Activated gamma-delta T cell treated with anti-CD3 and anti-CD28 coated beads, Interleukin-2, amount 50 U/mL, for 16 hours (primary cell): ENCODE measurements around the gene LGALS1.

ENCODE experiments used
- DNase-seq: peaks from one replicate; pipeline ENCODE4 v3.0.0-alpha.2; 2020; ENCODE audit warnings: low read depth

Gene LGALS1

DNA sequence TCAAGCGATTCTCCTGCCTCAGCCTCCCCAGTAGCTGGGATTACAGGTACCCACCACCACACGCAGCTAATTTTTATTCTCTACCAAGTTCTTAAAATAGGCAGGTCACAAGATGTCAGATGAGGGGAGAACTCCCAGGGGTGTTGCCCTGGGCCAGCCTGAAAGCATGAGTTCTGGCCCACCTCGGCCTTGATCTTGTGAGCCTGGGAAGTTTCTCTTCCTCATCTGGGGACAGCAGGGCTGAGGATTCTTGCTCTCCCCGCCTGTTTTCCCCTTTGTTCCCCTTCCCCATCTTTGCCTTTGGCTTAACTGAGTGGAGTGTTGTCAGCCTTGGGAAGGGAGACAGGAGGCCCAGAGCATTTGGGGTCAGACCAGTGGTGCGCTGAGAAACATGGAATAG lies 13.4 kb upstream of the LGALS1 start:
- DNase-seq = no peak

DNA sequence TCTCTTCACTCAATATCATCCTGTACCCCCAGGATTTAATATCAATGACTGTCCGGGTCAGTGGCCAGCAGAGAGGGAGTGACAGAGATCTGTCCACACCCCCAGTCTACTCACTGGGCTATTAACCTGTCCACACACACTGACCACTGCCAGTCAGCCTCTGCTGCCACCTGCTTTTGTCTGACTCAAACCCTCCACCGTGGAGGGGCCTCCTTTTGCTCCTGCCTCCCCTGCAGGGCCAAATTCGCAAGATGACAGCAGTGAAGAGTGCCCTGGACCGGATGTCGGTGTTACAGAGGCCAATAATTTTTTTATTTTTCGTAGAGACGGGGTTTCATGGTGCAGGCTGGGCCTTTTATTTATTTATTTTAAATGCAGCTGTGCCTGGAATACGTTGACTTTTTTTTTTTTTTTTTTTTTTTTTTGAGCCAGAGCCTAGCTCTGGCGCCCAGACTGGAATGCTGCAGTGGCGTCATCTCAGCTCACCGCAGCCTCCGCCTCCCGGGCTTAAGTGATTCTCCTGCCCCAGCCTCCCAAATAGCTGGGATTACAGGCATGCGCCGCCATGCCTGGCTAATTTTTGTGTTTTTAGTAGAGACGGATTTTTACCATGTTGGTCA lies 11.8 kb upstream of the LGALS1 start:
- DNase-seq = no peak

DNA sequence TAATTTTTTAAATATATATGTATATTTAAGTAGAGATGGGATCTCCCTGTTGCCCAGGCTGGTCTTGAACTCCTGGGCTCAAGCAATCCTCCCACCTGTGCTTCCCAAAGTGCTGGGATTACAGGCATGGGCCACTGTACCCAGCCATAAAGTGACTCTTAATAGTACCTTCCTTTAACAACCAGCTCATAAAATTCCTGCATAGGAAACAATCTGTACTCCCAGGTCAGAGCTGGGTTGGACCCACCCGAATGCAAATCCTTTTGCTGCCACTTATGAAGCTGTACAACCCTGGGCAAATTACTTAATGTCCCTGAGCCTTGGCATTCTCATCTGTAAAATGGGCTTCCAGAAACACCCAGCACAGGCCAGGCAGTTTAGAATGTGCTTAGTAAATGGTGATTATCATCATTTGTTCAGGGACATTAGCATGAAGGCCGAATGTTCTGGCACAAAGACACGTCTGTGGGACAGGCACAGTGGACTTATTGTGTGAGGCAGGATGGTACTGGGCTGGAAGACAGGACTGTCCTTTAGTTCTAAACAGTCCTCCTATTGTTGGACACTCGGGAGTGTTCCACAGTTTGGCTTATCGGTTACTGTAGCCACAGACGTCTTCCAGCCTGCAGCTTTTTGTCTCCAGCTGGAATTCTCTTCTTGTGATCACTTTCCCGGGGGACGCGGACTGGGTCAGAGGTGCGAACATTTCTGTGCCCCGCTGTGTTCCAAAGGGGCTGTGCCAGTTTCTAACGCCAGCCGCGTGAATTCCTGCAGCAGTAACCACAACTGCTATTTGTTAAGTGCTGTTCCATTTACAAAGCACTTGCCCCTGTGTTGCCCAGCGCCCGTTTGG lies 11.0 kb upstream of the LGALS1 start:
- DNase-seq = no peak

DNA sequence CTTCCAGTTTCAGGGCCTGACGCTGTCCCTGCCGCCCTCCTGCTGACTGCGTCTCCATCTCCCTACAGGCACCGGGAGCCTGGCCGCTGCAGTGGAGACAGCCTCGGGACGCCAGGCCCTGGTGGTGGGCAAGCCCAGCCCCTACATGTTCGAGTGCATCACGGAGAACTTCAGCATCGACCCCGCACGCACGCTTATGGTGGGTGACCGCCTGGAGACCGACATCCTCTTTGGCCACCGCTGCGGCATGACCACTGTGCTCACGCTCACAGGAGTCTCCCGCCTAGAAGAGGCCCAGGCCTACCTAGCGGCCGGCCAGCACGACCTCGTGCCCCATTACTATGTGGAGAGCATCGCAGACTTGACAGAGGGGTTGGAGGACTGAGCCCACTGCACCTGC lies 9.9 kb upstream of the LGALS1 start:
- DNase-seq = no peak

DNA sequence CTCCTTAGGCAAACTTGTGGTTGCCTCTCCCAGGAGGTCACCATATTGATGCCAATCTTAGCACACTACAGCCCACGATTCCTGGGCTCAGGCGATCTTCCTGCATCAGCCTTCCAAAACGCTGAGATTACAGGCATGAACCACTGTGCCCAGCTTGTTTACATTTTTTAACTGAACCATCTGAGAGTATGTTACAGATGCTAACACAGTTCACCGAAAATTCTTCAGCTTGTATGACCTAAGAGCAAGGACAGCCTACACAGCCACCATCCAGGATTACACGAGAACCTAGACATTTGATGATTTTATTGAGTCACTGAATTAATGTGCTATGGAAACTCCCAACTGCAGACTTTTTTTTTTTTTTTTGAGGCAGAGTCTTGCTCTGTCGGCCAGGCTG lies 5.8 kb upstream of the LGALS1 start:
- DNase-seq = no peak

DNA sequence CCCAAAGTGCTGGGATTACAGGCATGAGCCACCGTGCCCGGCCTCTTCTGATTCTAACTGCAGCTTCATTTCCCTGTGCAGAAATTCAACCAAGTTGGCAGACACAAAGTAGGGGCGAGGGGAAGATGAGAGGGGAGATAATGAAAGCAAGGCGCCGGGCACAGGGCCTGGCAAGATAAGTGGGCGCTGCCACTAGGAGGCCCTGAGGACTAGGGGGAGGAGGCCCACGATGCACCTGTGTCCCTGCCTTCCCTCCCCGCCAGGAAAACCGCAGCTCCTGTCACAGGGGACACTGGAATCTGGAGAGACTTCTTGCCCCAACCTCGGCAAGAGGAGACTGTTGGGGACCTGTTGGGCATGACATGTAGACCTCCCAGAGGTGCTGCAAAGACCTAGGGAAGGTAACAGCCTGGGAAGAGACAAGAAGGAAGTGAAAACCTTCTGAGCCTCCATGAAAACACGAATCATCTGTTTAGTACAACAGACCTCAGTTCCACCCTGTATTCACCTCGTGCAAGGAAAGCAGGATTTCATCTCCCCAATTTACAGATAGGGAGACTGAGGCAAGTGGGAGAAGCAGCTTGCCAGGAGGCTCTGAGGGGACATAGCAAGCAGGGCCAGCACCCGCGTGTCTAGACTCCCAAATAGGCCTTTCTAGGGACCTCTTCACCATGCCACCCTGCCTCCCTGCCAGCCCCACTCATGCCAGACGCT lies 3.1 kb upstream of the LGALS1 start:
- no peak for DNase-seq

DNA sequence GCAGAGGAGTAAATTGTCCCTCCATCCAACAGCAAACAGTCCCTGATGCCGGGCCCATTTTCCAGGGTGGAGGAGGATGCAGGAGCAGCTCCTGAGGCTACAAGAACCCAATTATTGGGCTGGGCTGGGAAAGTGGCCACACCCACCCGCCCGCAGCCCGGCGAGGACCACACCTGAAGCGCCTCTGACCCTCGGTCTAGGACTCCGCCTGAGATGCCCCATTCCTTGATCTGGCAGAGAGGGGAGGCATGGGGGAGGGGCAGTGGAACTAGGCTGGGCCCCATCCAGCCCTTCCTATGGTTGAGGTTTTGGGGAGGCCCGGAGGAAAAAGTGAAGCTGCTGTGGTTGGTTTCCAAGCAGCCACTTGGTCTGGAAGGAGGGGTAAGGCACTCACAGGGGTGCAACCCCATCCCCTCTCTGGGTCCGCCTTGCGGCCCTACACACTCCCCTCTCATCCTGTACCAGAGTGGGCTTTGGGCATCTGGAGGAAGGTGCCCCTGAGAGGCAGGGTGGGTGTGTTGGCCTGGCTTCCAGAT lies 2.4 kb upstream of the LGALS1 start:
- no peak for DNase-seq

DNA sequence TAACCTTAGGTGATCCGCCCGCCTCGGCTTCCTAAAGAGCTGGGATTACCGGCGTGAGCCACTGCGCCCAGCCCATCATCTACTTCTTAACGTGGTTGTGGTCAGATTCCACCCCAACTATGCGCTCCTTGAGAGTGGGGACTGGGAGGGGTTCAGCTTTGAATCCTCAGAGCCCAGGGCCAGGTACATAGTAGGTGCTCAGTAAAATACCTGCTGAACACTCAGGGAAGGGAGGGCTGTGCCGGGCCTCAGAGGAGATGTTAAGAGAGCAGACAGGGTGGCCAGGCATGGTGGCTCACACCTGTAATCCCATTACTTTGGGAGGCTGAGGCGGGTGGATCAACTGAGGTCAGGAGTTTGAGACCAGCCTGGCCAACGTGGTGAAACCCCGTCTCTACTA lies 1.2 kb upstream of the LGALS1 start:
- DNase-seq = no peak

DNA sequence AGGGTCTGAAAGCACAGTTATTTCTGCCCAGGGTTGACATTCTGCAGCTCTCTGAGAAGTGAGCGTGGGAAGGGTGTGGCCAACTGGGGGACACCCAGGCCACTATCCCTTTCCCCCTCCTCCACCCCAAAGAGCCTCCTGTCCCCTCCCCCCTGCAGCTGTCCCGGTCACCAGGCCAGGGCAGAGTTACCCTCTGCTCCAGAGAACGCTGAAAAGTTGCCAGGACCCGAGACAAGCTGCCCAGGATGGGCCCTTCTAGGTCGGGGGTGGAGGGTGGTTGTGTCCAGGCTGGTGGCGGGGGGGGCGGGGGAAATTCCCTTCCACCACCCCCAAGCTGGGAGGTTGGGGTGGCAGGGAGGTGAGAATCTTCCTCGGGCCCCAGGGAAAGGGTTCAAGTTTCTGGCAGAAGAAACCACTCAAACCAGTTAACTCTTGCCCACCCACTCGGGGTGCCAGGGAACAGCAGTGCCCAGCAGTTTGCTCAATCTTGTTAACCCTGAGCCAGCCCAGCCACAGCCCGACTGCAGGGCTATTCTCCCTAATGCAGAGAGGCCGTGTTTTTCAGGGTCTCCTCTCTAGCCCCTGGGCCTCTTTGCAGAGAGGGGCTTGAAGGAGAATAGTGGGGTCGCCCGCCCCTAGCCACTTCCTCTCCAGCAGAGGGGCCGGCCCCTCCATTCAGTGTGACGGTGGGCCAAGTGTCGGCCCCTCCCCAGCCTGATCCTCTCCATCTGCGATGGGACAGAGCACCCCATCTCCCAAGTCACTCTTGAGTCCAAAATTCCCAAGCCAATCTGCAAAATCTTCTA lies 697 bp downstream of the LGALS1 start:
- DNase-seq = peak; percentile 22

DNA sequence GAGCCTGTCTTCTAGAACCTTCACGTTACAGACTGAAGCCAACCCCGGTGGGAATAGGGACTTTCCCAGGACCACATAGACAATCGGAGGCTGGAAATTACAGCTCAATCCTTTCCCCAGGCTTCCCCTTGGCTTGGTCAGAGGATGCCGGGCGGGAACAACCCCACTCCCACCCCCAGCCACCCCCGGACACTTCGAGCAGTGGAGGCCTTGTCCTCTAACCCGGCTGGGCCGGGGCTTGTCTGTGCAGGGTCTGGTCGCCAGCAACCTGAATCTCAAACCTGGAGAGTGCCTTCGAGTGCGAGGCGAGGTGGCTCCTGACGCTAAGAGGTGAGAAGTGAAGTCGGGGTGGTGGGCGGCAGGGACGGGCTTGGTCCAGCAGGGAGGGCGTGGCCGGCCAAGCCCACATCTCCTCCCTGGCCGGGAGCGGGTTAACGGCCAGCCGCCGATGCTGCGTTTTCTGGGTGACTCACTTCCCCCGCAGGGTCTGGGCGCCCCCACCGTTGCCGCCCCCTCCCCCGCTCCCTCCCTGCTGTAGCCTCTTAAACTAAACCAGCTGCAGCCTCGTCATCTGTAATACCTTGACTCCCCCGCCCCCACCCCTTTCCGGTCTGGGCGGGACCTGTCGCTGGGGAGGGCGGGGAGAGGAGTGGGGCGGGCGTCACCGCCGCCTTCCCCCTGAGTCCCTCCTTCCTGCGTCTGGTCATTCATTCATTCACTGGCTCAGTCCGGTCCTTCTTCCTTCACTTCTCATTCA lies 1.5 kb downstream of the LGALS1 start:
- peak; percentile 93 for DNase-seq

DNA sequence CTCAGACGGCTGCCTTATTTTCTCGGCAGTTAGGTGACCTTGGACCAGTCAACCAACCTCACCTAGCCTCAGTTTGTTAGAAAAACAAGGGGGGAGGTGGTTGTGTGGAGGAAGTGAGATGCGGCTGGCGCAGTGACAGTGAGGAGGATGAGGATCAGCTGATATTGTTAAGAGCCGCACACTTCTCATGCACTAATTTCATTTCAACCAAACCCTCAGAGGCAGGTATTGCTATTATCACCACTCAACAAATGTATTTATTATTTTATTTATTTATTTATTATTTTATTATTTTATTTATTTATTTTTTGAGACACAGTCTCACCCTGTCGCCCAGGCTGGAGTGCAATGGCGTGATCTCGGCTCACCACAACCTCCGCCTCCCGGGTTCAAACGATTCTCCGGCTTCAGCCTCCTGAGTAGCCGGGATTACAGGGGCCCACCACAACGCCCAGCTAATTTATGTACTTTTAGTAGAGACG lies 2.1 kb downstream of the LGALS1 start:
- no peak for DNase-seq

DNA sequence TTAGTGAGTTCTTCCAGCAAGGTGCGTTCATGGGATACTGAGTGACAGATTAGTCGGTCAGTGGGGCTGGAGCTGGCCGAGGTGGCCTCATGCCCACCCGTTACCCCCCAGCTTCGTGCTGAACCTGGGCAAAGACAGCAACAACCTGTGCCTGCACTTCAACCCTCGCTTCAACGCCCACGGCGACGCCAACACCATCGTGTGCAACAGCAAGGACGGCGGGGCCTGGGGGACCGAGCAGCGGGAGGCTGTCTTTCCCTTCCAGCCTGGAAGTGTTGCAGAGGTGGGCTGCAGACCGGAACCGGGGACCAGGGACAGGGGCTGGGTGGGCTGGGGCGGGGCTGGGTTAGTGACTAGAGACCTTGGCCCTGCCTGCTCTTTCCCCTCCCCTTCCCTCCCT lies 2.9 kb downstream of the LGALS1 start:
- no peak for DNase-seq

DNA sequence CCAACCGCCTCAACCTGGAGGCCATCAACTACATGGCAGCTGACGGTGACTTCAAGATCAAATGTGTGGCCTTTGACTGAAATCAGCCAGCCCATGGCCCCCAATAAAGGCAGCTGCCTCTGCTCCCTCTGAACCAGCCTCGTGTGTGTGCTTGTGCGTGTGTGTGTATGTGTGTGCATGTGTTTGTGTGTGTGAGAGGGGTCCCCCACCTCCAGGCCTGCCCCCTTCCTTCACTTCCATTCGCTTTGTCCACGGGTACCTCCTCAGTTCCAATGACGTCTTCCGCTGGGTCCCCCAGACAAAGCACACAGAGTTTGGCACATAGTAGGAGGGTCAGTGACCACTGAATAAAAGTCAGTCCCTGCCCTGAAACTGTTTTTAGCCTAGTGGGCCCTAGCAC lies 4.2 kb downstream of the LGALS1 start:
- no peak for DNase-seq

DNA sequence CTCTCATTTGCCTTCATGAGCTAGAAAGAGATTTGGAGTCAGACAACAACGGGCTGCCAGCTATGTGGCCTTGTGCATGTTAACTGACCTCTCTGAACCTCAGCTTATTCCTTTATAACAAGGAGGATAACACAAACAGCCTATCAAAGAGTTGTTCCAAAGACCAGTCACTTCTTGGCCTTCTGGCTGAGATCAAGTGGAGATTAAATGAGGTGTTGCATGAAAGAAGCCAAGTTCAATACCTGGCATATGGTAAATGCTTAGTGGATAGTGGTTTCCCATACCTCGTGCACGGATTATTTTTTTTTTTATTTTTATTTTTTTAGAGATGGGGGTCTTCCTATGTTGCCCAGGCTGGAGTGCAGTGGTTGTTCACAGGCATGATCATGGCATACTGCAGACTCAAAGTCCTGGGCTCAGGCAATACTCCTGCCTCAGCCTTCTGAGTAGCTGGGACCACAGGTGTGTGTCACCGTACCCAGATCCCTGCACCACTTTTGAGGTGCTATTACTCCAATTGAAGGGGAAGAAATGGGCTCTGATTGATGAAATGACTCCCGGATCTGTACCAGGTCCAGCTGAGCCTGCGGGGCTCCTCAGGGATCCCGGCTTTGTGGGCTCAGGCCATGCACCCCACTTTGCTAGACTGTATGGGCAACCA lies 4.9 kb downstream of the LGALS1 start:
- no peak for DNase-seq

DNA sequence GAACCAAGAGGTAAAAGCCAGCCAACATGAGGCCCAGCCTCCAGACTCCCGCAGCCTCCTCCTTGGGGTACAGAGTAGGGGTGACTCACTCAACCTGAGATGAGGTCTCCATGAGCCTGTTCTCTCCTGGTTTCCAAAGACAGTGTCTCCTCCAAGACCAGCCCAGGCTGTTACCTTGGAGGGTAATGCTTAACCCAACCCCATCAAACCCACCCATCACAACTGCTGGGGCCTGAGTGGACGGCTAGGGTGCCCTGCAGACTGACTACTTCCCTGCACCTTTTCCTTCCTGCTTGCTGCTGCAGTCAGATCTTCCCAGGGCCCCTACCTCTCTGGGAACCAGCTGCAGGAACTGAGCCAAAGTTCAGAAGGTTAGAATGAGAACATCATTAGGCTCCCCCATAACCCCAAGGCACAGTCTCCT lies 5.6 kb downstream of the LGALS1 start:
- no peak for DNase-seq

DNA sequence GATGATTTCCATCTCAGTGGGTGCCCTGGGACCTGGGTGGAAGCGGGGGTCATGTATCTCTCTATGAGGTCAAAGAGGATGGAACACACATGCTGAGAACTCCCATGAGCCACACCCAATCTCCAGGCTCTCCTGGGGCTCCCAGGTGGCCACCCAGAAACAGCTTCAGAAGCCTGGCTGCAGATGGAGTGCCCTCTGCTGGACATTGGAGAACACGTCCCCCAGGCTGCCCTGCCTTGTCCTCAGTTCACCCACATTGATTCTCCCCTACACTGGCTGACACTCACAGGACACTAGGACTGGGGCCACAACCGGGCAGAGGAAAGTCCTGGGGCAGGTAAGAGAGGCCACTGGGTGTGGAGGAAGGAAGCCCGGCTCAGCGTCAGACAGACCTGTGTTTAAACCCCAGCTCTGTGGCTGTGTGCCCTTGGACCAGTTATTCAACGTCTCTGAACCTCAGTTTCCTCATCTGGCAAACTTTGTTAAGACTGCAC lies 6.2 kb downstream of the LGALS1 start:
- peak; percentile 59 for DNase-seq

DNA sequence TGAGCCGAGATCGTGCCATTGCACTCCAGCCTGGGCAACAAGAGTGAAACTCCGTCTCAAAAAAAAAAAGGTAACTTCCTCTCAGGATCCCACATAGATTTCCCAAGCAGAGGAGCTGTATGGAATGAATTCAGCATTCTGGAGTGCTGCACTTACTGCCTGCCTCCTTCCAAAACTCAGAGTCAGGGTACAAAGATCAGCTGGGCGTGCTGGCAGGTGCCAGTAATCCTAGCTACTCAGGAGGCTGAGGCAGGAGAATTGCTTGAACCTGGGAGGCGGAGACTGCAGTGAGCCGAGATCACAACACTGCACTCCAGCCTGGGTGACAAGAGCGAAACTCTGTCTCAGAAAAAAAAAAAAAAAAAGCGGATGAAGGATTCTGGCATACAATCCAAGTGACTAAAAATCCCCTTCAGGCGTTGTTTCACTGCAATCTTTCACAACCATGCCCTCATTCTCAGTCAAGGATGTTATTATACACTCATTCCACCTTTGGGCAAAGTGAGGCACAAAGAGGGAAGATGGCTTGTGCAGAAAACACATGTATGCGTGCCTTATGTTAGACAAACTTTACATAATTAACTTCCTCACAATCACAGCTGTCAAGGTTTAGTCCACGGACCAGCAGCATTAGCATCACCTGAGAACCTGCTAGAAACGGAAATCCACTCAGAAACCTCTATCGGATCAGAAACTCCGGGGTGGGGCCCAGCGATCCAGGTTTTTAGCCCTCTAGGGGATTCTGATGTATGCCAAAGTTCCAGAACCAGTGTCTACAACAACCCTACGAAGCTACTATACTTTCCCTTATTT lies 9.6 kb downstream of the LGALS1 start:
- DNase-seq = no peak

DNA sequence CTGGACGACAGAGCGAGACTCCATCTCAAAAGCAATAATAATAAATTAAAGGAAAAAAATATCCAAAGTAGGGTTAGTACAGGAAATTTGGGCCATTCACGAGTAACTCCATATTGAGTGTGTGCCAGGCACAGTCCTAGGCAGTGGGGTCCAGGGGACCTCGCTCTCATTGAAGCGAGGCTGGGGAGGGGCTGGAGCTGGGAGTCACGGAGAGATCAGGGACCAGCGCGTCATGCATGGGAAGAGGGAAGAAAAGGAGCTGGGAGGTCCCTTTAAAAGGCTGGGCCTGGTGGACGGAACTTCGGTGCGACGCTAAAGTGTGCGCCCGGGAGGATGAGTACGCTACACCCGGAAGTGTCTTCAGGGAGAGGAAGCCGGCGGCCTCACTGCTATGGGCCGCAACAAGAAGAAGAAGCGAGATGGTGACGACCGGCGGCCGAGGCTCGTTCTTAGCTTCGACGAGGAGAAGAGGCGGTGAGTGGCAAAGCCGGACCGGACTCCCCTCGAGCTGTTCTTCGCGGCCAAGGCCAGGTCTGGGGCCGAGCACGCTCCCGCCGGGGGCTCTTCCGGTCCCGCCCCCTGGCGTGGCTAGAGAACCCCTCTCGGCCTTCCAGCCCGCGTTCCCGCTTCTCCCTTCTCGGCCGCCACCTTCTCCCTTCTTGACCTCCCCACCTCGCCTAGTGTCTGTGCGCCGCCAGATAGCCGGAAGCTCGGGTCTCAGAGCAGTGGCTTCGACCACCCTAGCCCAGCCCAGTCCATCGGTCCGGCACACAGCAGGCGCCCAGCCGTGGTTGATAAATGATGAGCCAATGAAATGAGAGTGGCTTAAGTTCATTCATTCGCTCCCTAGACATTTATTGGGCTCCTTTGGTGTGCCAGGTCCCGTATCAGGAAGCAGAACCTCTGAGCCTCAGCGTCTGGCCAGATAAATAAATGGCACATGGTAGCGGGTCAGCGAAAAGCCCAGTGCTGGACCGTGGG lies 10.9 kb downstream of the LGALS1 start, which contains the start of gene NOL12:
TSS of gene NOL12 (plus strand) at position 342 of the 981 bp plus-strand sequence. CDS start at position 392, 50 bp downstream.
- DNase-seq = peak; percentile 56
